Endothelial cell (in vitro differentiated cells): Measurements from ENCODE around the gene VIL1. TPM values are rescaled to one million over a fixed set of nuclear protein-coding genes. Genes with fewer than 3 reads are reported as not detected.

Experiments
- DNase-seq: peaks from one replicate; pipeline ENCODE4 v3.0.0; 2021; ENCODE audit warnings: low spot score
- H3K27ac Mint-ChIP-seq: one replicate; pipeline ENCODE4 v1.8.0; 2021; ENCODE audit warnings: mixed read lengths, inconsistent platforms; ENCODE audit not compliant: unreplicated experiment
- H3K27me3 Mint-ChIP-seq: one replicate; pipeline ENCODE4 v1.8.0; 2021; ENCODE audit warnings: mild to moderate bottlenecking, moderate library complexity, mixed read lengths, inconsistent platforms; ENCODE audit not compliant: unreplicated experiment
- H3K36me3 Mint-ChIP-seq: one replicate; pipeline ENCODE4 v1.8.0; 2021; ENCODE audit warnings: mild to moderate bottlenecking, low read depth, mixed read lengths, inconsistent platforms; ENCODE audit not compliant: unreplicated experiment
- H3K4me1 Mint-ChIP-seq: one replicate; pipeline ENCODE4 v1.8.0; 2021; ENCODE audit warnings: mild to moderate bottlenecking, mixed read lengths, inconsistent platforms; ENCODE audit not compliant: unreplicated experiment
- H3K4me3 Mint-ChIP-seq: one replicate; pipeline ENCODE4 v1.8.0; 2021; ENCODE audit warnings: mild to moderate bottlenecking, mixed read lengths, inconsistent platforms; ENCODE audit not compliant: unreplicated experiment
- H3K9me3 Mint-ChIP-seq: one replicate; pipeline ENCODE4 v1.8.0; 2021; ENCODE audit warnings: mixed read lengths, inconsistent platforms; ENCODE audit not compliant: unreplicated experiment
- CTCF ChIP-seq: fragments of 200-600 bp; sonication (generic); IDR thresholded peaks from one replicate; pipeline ENCODE4 v1.5.0; 2021; ENCODE audit warnings: antibody characterized with exemption; ENCODE audit not compliant: unreplicated experiment
- total RNA-seq: library from RNA; stranded (reverse); fragmentation: NEBNext Ultra II Directional; extraction: Animal tissue kit (Norgen Biotek cat#: 25700); gene quantifications from one replicate; pipeline ENCODE4 v1.2.1, GENCODE V29; 2021; ENCODE audit not compliant: unreplicated experiment

The VIL1 gene
- total RNA-seq, 1 donor from 2014 or later, result 0.44 TPM

DNA sequence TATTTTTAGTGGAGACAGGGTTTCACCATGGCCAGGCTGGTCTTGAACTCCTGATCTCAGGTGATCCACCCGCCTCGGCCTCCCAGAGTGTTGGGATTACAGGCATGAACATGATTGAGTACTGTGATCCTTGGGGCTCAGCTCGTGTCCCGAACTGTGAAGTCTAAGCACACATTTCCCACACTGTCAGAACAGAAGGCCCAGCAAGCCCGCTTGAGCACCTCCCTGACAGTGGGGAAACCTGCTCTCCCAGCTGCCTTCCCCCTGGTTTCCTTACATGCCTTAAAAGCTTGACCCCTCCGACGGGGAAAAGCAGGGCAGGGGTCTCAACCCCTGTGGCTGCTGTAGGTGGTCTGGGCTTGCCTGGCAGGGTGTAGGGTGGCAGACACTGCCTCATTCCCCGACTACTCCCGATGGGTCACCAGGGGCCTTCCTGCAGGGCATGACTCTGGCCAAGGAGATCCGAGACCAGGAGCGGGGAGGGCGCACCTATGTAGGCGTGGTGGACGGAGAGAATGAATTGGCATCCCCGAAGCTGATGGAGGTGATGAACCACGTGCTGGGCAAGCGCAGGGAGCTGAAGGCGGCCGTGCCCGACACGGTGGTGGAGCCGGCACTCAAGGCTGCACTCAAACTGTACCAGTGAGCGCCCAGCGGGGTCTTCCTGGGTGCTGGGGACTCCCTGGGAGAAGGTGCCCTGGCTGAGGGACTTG is 10.1 kb downstream of the VIL1 start:
- Mint-ChIP-seq H3K9me3 (no peaks in the 10 kb centered on the region), H3K36me3 (no peaks in the 10 kb centered on the region), H3K4me1 (no peaks in the 10 kb centered on the region), H3K27me3 (peaks cover 15% of the 10 kb centered on the region), H3K4me3 (no peak overlapping the region), H3K27ac (no peak overlapping the region)
- DNase-seq, result no peak
- TF ChIP-seq CTCF, result no peak

DNA sequence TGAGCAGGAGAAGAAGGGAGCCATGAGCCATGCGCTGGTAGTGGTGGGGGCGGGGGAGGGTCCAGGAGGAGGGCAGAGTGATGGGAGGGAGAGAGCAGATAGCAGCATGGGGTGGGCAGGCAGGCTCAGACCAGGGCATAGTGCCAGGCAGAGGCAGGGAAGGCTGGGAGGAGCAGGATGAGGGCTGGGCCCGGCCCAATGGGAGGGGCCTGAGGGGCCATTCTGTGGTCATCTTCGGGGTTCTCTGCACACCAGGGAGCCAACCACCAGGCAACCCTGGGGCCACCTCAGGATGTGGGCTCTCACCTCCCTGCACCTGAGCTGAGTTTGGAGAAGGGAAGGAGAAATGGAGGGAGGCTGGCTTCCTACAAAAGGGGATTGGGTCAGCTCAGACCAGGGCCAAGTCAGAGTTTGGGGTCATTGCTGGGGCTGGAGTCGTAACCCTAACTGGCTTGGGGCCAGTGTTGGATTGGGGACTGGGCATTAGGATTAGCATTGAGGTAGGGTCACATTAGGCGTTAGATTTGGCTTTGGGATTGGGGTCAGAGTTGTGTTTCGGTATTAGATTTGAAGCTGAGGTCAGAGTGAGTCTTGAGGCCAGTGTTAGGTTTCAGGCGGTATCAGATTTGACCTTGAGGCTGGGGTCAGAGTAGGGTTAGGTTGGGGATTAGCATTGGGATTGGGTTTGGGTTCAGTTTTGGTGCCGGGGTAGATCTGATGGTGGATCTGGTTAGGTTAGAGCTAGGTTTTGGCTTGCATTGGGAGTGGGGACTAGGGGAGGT is 11.2 kb downstream of the VIL1 start:
- Mint-ChIP-seq H3K4me1 (no peaks in the 10 kb centered on the region), H3K4me3 (no peak overlapping the region), H3K27me3 (peaks cover 17% of the 10 kb centered on the region), H3K36me3 (no peaks in the 10 kb centered on the region), H3K27ac (no peak overlapping the region), H3K9me3 (no peaks in the 10 kb centered on the region)
- DNase-seq, result no peak
- TF ChIP-seq CTCF, result no peak

GRCh38 chr2:218430721-218431120 is 11.8 kb downstream of the VIL1 start:
- Mint-ChIP-seq H3K4me1 (no peaks in the 10 kb centered on the region), H3K36me3 (no peaks in the 10 kb centered on the region), H3K4me3 (no peak overlapping the region), H3K27me3 (peaks cover 17% of the 10 kb centered on the region), H3K9me3 (no peaks in the 10 kb centered on the region), H3K27ac (no peak overlapping the region)
- DNase-seq, result no peak
- no peak for TF ChIP-seq CTCF

DNA sequence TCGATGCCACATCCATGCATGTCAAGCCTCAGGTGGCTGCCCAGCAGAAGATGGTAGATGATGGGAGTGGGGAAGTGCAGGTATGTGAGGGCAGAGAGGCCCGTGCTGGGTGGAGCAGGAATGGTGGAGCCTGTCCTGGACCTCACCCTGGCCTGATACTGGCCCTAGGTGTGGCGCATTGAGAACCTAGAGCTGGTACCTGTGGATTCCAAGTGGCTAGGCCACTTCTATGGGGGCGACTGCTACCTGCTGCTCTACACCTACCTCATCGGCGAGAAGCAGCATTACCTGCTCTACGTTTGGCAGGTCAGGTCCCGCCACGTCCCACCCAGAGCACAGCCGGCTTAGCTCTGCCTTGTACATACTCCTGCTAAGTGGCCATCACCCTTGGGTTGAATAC is 13.0 kb downstream of the VIL1 start:
- Mint-ChIP-seq H3K4me3 (no peak overlapping the region), H3K27ac (no peak overlapping the region), H3K27me3 (peaks cover 15% of the 10 kb centered on the region), H3K4me1 (no peaks in the 10 kb centered on the region), H3K36me3 (no peaks in the 10 kb centered on the region), H3K9me3 (no peaks in the 10 kb centered on the region)
- TF ChIP-seq CTCF, result no peak
- DNase-seq, result no peak
